Uterus (tissue), 2 donors: ENCODE results near the gene IQGAP2.

Source experiments
- POLR2A ChIP-seq, 2 donors: fragments of 450-650 bp; IDR thresholded peaks; one replicate each; pipeline ENCODE4 v1.6.1; 2016; ENCODE audit warnings: antibody characterized with exemption in 2 of 2, mild to moderate bottlenecking in 1 of 2, moderate library complexity in 1 of 2
- TF ChIP-seq, protein P1 (sequence below), 4 experiments: fragments of 200-600 bp in 2 of 4; fragments of 450-650 bp in 2 of 4; sonication (generic) in 2 of 4; IDR thresholded peaks; one replicate each; pipeline ENCODE4 v1.5.1; 2016 to 2019; ENCODE audit warnings: antibody characterized with exemption in 4 of 4, mild to moderate bottlenecking in 2 of 4, moderate library complexity in 1 of 4

DNA sequence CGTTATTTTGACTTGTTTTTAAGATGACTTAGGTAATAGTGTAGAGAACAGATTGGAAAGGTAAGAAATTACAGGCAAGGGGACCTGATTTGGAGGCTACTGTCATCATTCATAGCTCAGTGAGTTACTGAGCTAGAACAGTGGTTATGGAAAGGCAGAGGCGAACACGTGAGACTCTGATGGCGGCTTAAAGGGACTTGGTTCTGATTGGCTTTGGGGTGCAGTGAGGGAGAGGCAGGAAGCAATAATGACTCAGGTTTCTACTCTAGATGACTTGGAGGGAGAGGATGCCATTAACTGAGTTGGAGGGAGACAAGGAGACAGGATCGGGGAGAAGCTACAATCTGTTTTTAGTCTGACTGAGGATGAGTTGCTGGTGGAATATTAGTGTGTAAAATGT, 217.1 kb downstream of the IQGAP2 start:
- TF ChIP-seq, protein P1, sequence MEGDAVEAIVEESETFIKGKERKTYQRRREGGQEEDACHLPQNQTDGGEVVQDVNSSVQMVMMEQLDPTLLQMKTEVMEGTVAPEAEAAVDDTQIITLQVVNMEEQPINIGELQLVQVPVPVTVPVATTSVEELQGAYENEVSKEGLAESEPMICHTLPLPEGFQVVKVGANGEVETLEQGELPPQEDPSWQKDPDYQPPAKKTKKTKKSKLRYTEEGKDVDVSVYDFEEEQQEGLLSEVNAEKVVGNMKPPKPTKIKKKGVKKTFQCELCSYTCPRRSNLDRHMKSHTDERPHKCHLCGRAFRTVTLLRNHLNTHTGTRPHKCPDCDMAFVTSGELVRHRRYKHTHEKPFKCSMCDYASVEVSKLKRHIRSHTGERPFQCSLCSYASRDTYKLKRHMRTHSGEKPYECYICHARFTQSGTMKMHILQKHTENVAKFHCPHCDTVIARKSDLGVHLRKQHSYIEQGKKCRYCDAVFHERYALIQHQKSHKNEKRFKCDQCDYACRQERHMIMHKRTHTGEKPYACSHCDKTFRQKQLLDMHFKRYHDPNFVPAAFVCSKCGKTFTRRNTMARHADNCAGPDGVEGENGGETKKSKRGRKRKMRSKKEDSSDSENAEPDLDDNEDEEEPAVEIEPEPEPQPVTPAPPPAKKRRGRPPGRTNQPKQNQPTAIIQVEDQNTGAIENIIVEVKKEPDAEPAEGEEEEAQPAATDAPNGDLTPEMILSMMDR (IDR thresholded peaks at IDR 0.05) = no peak
- no peak for TF ChIP-seq POLR2A (IDR thresholded peaks at IDR 0.05)
